A172 (cell line): ENCODE data around the gene COX11. TPM values are rescaled to one million over a fixed set of nuclear protein-coding genes. Genes with fewer than 3 reads are reported as not detected.

ENCODE experiments used
- DNase-seq: peaks from one replicate; pipeline ENCODE4 v3.0.0-alpha.2; 2015; ENCODE audit warnings: low spot score
- total RNA-seq: library from RNA; depleted of rRNA; stranded (reverse); fragments of >200 nt; shearing (Covaris generic); gene quantifications from 2 replicates; pipeline ENCODE4 v1.2.3, GENCODE V29; 2014

The COX11 gene
- total RNA-seq, 1 experiment from 2014 or later: 90.2 TPM

DNA sequence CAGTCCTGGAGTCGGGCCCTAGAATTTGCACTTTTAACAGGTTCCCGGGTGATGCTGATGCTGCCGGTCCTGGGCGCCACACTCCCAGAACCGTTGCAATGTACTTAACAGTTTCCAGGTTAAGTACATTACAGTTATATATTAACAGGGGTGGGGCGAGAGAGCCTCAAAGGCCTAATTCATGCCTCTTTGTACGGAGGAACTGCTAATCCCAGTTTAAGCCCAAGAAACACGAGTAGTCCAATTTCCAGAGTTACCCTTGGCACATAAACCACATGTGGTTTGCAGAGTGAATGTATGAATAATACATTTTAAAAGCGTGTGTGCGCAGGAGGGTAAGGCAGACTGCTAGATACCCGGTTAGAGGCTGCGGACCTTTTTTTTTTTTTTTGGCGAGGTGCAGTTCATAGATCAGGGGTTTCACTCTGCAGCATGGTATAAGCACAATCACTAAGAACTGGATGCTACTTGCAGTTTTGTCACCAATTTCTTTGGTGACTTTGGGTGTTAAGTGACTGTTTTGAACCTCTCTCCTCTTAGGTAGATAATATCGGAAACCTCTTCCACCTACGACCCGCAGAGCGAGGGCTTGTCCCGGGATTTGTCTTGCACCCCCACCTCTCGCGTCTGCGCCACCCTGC lies 713 bp downstream of the COX11 start:
- peak; percentile 4 for DNase-seq

DNA sequence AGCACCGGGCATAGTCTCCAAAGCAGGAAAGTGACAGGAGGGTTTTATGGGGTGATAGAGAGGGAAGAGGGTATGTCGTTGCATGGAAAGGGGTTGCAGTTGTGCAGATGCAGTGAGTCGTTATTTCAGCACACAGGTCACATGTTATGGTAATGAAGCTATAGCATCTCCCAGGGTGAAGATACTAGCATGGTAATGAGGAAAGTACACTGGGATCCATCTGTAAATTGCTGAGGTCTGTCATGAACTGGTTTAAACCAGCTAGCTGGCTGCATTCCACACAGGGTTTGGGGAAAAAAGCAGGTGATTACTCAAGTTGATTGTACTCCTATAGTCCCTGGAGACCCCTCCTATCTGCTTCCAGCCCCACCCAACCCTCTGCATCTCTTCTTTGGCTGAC lies 11.7 kb downstream of the COX11 start:
- no peak for DNase-seq

DNA sequence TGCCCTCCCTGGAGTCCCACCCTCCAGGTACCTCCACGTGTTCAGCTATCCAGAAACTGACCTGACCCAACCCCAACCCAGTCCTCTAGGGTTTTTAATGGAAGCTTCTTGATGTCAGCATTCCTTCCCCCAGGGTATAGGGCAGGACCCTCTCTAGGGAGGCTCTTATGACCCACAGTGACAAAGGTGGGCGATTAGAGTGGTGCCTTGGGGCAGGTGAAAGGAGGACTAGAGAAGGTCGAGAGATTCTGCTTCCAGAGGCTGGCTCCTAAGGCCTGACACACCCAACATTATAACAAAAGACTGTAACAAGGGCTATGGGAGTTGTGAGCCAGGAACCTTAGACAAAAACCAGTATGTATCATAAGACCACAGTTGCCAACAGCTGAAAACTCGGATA lies 17.2 kb downstream of the COX11 start:
- DNase-seq: no peak

DNA sequence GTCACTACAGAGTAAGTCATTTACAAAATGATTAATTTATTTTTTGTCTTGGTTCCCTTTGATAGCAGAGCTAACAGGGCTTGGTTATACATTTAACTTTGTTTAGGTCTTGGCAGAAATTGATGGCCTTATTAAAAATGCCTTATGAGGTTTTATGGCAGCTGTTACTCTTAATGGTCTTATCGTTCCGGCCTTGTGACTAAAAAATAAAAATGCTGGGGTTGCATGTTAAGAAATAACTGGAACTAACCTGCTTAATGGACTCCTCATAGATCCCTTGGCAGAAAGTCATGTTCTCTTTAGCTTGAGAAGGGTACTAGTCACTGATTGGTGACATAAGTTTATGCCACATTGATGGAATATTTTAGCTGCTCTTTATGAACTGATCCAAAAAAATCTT lies 18.3 kb downstream of the COX11 start:
- DNase-seq: no peak

DNA sequence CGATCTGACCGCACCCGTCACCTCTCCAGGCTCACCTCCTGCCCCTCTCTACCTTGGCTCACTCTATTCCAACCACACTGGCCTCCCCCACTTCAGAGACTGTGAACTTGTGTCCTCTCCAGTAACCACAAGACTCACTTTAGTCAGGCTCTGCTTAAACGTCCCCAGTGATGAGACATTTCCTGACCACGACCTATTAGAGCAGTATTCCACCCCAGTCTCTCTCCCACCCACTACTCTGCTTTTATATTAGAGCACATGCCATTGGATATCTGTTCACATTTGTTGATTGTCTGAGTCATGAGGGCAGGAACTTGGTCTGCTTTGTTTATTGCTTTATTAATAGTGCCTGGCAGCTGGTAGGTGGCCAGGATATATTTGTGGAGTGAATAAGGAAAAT lies 20.1 kb downstream of the COX11 start:
- DNase-seq: peak; percentile 97

DNA sequence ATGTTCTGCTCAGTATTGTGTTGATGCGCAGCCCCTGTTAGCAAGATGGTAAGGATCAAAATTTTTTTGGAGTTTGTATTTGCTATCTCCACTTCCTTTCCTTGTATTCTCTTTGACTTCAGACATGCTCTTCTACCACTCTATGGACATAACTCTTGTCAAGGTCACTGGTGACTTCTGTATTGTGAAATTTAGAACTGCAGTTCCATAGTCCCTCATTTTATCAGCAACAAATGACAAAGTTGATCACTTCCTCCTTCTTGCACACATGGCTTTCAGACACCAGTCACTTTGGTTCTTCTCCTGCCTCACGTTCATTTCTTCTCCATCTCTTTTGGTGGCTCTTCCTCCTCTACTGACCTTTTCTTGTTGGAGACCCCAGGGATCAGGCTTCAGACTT lies 21.1 kb downstream of the COX11 start:
- no peak for DNase-seq

DNA sequence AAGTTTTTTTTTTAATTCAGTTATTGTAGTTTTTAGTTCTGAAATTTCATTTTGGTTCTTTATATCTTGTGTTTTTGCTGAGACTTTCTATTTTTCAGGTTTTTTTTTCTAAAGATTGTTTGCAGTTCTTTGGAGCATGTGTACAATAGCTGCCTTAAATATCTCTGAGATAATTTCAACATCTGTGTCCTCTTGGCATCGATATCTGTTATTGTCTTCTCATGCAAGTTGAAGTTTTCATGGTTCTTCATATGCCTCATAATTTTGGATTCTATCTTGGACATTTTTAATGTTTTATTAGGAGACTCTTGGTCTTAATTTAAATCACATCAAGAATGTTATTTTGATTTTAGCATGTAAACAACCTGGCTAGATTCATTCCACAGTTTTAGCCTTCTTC lies 22.8 kb downstream of the COX11 start:
- DNase-seq: no peak

DNA sequence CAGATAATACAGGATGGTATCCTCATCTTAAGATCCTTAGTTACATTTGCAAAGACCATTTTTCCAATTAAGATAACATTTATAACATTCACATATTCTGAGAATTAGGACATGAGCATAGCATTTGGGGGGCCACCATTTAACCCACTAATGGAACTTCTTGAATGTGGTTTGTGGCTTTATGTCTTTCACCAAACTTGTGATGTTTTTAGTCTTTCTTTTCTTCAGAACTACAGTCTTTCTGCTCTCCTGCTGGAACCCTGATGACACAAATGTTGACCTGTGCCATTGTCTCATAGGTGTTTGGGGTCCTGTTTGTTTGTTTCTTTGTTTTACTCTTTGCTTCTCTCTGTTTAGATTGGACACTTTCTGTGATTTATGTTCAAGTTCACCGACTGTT lies 23.2 kb downstream of the COX11 start:
- no peak for DNase-seq

DNA sequence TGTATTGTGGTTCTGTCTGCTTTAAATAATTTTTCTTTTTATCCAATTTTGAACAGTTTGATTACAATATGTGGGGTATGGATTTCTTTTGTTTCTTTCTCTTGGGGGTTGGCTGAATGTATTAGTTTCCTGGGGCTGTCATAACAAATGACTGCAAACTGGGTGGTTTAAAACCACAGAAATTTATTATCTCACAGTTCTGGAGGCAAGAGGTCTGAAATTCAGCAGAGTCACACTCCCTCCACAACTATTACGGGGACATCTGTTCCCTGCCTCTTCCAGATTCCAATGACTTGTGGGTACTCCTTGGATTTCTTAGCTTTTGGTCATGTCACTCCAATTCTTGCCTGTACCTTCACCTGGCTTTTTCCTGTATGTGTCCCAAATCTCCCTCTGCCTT lies 23.7 kb downstream of the COX11 start:
- peak; percentile 28 for DNase-seq

DNA sequence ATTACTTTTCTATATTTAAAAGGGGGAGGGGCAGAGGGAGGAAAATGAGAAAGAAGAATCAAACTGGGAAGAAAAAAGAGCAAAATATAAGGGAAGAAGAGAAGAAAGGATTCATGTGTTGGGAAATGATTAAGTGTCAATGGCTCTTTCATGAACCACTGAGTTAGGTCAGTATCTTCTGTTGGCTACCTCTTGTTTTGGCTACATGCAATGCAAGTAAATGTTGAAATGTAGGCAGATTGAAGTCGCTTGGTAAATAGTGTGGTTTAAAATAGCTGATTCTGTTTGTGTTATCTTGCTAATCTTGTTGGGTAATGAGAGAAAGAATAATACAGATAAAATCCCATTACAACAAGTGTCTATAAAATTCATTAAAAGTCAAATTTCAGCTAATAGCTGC lies 27.2 kb downstream of the COX11 start:
- no peak for DNase-seq

DNA sequence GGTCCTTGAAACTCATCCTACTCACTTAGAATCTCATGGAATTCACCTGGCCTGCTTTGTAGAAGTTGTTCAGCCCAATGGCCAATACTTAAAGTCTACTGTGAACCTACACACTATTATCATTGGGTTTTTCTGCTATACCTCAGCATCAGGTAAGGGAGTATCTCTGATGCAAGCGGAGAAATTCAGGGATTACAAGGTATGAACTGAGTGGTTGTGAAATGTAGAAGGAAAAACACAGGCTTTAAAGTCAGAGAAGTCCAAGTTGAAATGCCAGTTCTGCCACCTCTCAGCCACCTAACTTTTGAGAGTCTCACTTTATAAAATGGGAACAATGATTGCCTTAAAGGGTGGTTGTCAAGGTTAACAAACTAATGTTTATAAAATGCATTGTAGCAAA lies 31.0 kb downstream of the COX11 start:
- no peak for DNase-seq

DNA sequence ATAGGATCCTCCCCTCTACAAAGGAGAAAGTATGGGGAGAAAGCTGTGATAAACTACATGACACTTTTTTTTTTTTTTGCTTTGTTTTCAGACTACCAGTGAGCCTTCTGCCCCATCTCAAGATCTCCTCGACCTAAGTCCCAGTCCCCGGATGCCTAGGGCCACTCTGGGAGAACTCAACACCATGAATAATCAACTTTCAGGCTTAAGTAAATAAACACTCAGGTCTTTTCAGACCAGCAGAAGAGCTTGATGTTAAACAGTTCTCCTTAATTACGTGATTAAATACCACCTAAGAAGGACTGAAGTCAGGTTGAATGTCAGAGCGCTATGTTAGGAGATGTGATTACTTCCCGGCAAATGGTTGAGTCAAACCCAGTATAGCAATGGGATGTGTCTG lies 31.4 kb downstream of the COX11 start:
- no peak for DNase-seq

DNA sequence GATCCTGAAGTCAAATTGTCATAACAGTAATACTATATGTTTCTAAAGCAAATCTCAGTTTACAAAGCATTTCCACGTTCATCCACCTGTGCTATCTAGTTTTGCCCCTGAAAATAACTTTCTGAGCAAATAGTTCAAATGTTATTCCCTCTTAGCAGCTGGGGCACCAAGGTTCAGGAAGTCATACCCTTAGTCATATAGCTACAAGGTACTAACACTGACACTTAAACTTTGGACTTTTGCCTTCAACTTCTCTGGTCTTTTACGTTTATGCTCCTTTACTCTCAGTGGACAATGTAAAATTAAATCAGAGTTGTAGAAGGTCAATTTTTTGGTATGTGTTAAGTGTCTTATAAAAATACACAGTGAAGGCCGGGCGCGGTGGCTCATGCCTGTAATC lies 33.0 kb downstream of the COX11 start:
- no peak for DNase-seq

DNA sequence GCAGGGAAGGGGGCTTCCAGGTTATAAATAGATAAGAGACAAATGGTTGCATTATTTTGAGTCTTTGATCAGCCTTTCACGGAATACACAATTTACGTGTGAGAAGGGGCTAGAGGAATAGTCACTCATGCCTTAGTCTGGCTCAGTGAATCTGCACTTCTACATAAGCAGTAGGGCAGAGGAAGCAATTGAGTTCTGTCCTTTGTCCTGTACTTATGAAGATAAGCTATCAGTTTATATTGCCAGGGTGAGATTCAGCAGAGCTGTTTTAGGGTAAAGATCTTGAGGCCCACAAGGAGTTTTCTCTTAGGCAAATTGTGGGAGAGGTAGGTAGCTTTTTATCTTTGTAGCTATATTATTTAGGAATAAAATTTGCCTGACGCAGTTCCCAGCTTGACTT lies 34.5 kb downstream of the COX11 start:
- no peak for DNase-seq

DNA sequence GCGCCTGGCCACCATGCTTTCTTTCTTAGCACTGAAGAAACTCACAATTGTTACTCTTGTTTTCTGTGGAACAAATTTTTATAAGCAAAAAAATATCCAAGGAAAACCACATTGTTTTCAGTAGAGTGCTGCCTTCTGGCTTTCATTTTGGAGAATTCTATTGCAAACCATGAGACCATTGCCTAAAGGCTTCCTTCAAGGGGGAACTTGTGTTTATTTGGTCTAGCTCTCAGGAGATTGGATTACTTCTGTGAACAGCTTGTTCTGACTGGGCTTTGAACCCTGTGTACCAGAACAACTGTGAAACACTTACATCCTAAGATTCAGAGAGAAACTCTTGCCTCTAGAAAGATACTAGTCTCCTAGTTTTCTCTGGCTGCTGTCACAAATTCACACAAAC lies 35.7 kb downstream of the COX11 start:
- DNase-seq: no peak

DNA sequence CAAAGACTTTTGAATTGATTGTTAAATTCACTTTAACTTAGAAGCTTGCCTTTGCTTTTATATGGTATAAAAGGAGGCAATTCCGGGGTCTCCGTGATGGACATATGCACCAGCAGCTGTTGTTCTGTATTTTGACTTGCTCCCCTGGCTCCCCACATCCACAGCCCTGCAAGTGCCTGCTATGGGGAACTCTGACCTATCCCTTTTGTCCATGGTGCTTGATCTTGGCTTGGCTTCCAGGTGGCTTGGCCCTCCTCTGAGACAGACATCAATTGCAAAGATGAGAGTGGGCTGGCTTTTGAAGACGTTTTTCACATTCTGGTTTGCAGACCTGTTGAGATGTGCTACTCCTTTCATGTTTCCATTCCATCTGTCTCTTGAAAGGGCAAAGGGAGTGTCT lies 40.9 kb downstream of the COX11 start:
- DNase-seq: no peak

DNA sequence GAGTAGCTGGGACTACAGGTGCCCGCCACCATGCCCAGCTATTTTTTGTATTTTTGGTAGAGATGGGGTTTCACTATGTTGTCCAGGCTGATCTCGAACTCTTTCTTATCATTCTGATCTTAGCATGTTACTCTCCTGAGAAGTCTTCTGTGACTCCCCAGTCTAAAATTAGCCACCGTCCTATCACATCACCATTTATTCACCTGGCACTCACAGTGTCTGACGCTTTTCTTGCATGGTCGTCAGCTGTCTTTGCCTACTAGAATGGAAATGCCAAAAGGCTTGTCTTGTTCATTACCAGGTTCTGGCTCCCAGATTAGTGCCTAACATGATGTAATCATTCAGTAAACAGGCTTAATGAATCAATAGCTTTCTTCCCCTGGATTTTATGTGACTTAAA lies 44.0 kb downstream of the COX11 start:
- DNase-seq: no peak

DNA sequence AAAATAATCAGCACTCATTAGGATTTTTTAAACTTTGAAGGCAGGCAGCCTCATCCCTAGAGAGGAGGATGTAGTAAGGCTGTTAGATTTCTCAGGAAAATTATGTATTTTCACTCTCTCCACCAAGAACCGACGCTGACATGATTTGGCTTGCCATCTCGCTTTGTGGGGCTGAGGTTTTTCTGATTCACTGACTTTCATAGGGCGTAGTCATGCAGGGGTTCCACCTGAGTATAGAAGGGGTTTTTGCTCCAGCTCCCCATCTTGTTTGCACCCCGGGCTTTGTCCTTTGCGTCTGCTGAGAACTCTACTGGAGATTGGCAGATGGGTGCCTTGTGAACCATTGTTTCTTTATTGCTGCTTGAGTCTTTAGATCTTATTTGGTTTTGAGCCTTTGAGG lies 47.6 kb downstream of the COX11 start:
- no peak for DNase-seq

DNA sequence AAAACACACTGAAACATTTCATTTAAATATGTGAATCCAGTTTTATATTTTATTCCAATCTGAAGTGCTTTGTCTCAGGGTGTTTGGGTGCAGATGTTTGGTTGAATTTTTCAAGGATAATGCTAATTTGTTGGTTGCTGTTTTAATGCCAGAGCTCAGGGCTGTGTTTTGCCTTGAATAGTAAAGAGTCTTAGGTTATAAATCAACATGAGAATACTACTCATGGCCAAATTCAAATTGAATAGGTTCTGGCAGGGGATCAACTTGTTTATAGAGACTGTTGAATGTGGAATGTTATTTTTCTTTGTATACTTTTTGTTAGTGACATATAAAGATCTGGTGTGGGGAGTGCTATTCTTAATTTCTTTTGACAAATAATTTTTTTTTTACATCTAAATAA lies 49.0 kb downstream of the COX11 start:
- no peak for DNase-seq

DNA sequence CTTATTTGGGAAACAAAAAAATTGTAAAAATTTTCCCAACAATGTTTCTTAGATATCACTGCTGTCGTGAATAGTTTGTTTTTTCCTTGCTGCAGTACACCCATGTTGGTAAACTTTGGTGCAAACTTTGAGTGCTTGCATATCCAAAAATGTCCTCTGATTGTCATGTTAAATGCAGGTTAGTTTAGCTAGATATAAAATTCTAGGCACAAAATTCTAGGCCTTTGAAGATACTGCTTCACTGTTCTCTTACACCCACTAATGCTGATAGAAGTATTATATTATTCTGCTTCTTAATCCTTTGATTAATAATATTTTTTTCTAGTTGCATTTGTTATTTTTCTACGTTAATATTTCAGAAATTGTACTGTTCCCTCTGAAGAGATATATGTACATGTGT lies 51.7 kb downstream of the COX11 start:
- DNase-seq: no peak
